Fibroblast of lung (primary cell): ENCODE results near the gene LDLRAD4.

ENCODE experiments used
- EZH2 ChIP-seq: IDR thresholded peaks from 2 replicates; pipeline ENCODE4 v1.5.1; 2012; ENCODE audit warnings: low read length, control low read depth, mild to moderate bottlenecking; ENCODE audit errors: missing control alignments
- TF ChIP-seq, protein P1 (sequence below), 2 donors: IDR thresholded peaks in 1 of 2; conservative IDR thresholded peaks in 1 of 2; 1 replicate in 1 of 2; 2 replicates in 1 of 2; pipeline ENCODE4 v1.5.1; 2011 to 2012; ENCODE audit warnings: low read length in 2 of 2, control low read depth in 1 of 2, inconsistent platforms in 1 of 2, low read depth in 1 of 2, mild to moderate bottlenecking in 1 of 2

- TF ChIP-seq EZH2: no peak
- TF ChIP-seq, protein P1, sequence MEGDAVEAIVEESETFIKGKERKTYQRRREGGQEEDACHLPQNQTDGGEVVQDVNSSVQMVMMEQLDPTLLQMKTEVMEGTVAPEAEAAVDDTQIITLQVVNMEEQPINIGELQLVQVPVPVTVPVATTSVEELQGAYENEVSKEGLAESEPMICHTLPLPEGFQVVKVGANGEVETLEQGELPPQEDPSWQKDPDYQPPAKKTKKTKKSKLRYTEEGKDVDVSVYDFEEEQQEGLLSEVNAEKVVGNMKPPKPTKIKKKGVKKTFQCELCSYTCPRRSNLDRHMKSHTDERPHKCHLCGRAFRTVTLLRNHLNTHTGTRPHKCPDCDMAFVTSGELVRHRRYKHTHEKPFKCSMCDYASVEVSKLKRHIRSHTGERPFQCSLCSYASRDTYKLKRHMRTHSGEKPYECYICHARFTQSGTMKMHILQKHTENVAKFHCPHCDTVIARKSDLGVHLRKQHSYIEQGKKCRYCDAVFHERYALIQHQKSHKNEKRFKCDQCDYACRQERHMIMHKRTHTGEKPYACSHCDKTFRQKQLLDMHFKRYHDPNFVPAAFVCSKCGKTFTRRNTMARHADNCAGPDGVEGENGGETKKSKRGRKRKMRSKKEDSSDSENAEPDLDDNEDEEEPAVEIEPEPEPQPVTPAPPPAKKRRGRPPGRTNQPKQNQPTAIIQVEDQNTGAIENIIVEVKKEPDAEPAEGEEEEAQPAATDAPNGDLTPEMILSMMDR (conservative IDR thresholded peaks at IDR 0.05 in 1 of 2, IDR thresholded peaks at IDR 0.05 in 1 of 2; ENCODE audit: low read depth in 1 of 2, low read length in 2 of 2): no peak
These were observed 41.7 kb upstream of the LDLRAD4 start for GRCh38 chr18:13176847-13177246.
